ENCODE results near the gene SKA2.
A peak's percentile ranks its signal among the peaks of the same experiment; 100 is the strongest.

GRCh38 chr17:59154721-59155438 is at the start of gene SKA2:
- TF ChIP-seq CTCF (IDR thresholded peaks at IDR 0.05; ENCODE audit: low read depth, low read length), result no peak
- peak; percentile 19 for TF ChIP-seq MYC (IDR thresholded peaks at IDR 0.05; ENCODE audit: low read depth, low read length)
